H1 (cell line): Measurements from ENCODE around the gene ENTPD2.

Experiments
- BACH1 ChIP-seq: IDR thresholded peaks from 2 replicates; pipeline ENCODE4 v1.6.1; 2012; ENCODE audit warnings: low read length, improper control_type of control experiment
- BRCA1 ChIP-seq: IDR thresholded peaks from 2 replicates; pipeline ENCODE4 v1.6.1; 2012; ENCODE audit warnings: low read depth, low read length, improper control_type of control experiment
- CEBPB ChIP-seq: IDR thresholded peaks from 2 replicates; pipeline ENCODE4 v1.6.1; 2012; ENCODE audit warnings: low read depth, low read length
- CTCF ChIP-seq, 3 experiments: IDR thresholded peaks; 1 replicate in 2 of 3; 2 replicates in 1 of 3; pipeline versions ENCODE4 v1.5.1 to v1.6.1; 2011; ENCODE audit warnings: low read length in 3 of 3, mild to moderate bottlenecking in 3 of 3, inconsistent platforms in 2 of 3, low read depth in 1 of 3, moderate library complexity in 1 of 3; ENCODE audit not compliant: insufficient read depth in 1 of 3; ENCODE audit errors: control extremely low read depth in 1 of 3
- EZH2 ChIP-seq: fragments of 200-600 bp; sonication (generic); IDR thresholded peaks from 2 replicates; pipeline ENCODE4 v1.7.1; 2012; ENCODE audit warnings: low read depth, mild to moderate bottlenecking, moderate library complexity, low read length, inconsistent platforms; ENCODE audit not compliant: severe bottlenecking
- HDAC6 ChIP-seq: IDR thresholded peaks from one replicate; pipeline ENCODE4 v1.7.1; 2012; ENCODE audit warnings: low read depth, mild to moderate bottlenecking, inconsistent platforms, low read length, moderate library complexity
- JUN ChIP-seq: IDR thresholded peaks from 2 replicates; pipeline ENCODE4 v1.6.1; 2011; ENCODE audit warnings: low read depth, mild to moderate bottlenecking, improper control_type of control experiment, low read length
- KDM1A ChIP-seq: fragments of 200-600, 300-600 bp; sonication (generic); IDR thresholded peaks from 2 replicates; pipeline ENCODE4 v1.7.1; 2016; ENCODE audit warnings: mild to moderate bottlenecking, low read length, borderline replicate concordance
- NANOG ChIP-seq: IDR thresholded peaks from 2 replicates; pipeline ENCODE4 v1.6.1; 2011; ENCODE audit warnings: low read length, low read depth, mild to moderate bottlenecking, inconsistent platforms; ENCODE audit not compliant: insufficient read depth, poor library complexity, severe bottlenecking
- RBBP5 ChIP-seq: IDR thresholded peaks from 2 replicates; pipeline ENCODE4 v1.7.1; 2012; ENCODE audit warnings: low read depth, mild to moderate bottlenecking, inconsistent platforms, low read length, moderate library complexity, borderline replicate concordance
- SP1 ChIP-seq: IDR thresholded peaks from 2 replicates; pipeline ENCODE4 v1.6.1; 2011; ENCODE audit warnings: low read depth, low read length
- TF ChIP-seq, protein P1 (sequence below): IDR thresholded peaks from 2 replicates; pipeline ENCODE4 v1.6.1; 2011; ENCODE audit warnings: low read depth, mild to moderate bottlenecking, low read length; ENCODE audit not compliant: insufficient read depth

DNA sequence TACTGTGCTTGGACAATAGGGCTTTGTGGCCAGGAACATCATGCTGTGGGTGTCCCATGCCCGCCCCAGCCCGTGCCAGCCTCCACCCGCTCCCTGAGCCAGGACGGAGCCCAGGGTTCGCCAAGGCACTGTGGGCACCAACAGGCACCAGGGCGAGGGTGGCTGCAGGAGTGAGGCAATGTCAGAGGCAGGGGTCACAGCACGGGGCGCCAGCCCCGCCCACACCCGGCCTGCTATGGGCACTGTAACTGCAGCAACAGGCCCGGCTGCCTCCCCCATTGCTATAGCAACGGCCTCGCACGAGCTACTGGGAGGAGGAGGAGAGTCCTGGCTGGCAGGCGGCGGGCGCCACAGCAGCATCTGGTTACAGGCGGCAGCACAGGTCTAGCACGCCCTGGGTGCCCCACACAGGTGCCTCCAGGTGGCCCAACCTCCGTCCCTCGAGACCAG lies 28.3 kb downstream of the ENTPD2 start:
- TF ChIP-seq HDAC6, result no peak
- TF ChIP-seq BRCA1, result no peak
- no peak for TF ChIP-seq KDM1A
- TF ChIP-seq CEBPB, result no peak
- TF ChIP-seq, protein P1, sequence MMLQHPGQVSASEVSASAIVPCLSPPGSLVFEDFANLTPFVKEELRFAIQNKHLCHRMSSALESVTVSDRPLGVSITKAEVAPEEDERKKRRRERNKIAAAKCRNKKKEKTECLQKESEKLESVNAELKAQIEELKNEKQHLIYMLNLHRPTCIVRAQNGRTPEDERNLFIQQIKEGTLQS, result no peak
- TF ChIP-seq CTCF (IDR thresholded peaks at IDR 0.05; ENCODE audit: control extremely low read depth in 1 of 3, insufficient read depth in 1 of 3, low read depth in 1 of 3, low read length in 3 of 3), result no peak
- no peak for TF ChIP-seq RBBP5
- no peak for TF ChIP-seq SP1
- no peak for TF ChIP-seq JUN
- TF ChIP-seq BACH1, result no peak
- no peak for TF ChIP-seq EZH2
- no peak for TF ChIP-seq NANOG
